Stimulated activated CD8-positive, alpha-beta memory T cell treated with anti-CD3 and anti-CD28 coated beads, Interleukin-15, amount 100 ng/mL, for 1 hour (primary cell): ENCODE results near the gene TP53INP2.
"Not testable (repeated sequence)": the region's sequence is repeated elsewhere in the genome, so short reads cannot be mapped to it uniquely, and the experiment has no call there.

Experiments used
- DNase-seq: peaks from one replicate; pipeline ENCODE4 v3.0.0-alpha.2; 2020; ENCODE audit warnings: low read depth

The TP53INP2 gene

DNA sequence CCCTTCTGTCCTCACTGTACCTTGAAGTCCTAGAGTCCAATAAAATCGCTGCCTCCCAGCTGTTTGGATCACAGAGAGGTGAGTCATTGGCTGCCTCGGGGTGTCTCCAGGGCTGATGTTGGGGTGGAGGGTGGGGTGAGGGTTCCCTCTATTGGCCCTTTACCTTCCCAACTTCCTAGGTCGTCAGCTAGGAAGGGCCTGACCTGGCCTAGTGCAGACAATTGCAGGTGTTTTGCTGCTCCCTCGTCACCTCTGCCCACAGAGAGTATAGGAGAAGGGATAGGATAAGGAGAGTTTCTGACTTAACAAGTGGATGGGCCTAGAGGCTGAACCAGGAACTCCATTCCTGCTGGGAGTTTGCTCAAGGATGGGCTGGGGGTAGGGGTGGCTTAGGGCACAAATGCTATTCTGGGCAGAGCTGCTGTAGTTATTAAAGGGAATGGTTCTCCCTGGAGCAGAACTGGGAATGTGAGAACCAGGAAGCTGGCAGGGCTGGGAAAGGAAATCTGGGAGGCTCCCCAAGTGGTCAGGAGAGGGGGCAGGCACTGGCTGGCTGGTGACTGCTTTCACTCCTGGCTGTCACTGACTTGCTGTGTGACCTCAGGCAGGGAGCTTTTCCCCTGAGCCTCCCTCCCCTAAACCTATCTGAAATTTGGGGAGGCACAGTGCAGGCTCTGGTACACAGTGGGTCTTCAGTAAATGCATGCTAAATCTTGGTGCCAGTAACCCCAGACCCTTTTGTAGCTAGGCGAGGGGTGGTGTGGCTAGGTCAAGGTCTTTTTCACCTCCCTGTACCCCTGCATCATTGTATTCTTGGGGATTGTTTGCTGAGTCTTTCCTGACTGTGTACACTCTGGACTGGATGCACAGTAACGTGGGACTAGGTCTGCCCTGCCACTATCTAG is 1.5 kb downstream of the TP53INP2 start:
- DNase-seq, result no peak

DNA sequence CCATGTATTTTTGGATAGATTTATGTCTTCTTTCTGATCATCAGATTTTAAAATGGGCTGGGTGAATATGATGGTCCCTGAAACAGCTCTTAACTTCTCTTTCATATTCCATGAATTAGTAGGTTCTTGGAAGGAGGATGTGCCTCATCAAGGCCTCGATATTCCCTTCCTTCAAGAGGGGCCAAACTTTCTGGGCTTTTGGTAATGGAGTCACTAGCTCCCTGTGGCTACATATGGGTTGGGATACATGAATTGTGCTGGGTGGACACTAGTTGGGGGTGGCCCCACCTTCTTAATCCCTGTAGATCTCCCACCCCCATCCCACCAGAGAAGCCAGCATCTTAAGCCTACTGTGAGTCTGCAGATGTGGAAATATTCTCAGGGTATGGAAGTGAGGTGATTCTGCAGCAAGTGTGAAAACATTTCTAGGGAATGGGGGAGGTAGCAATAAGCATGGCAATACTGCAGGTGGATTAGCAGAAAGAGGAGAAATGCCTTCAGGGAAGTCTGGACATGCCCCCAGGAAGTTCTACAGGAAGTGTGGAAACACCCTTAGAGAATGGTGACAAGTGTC is 2.2 kb downstream of the TP53INP2 start:
- no peak for DNase-seq

DNA sequence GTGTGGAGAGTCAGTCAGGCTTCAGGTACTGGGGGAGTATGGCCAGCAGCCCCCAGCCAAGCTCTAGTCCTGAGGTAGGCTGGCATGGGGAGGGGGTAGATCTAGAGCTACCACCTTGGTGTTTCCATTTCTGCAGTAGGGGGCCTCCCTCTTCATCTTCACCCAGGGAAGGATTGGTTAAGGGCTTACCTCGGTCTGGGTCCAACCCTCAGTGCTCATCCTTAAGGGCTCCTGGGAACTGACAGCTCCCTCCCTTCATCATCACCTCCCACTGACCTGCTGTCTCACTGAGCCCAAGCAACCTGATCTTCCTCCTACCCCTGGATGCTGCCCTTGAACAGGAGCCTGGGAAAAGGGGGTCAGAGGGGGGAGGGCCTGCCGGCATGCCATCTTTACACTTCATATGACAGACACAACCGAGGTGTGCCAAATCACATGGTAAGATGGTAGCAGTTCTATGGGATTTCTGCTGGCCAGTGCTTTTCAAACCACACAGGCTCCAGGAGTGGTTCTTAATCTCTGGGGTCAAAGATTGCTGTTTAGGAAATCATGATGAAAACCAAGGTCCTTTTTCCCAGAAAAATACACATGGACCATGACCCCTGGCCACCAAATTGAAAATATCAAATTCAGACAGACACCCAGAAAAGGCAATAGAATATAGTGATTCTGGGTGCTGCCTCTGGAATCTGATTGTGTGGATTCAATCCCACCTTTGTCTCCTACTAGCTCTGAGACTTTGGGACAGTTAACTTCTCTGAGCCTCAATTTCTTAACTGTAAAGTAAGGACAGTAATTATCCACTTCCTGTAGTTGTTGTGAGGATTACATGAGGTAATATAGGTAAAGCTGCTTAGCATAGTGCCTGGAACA is 3.0 kb downstream of the TP53INP2 start:
- DNase-seq, result no peak

DNA sequence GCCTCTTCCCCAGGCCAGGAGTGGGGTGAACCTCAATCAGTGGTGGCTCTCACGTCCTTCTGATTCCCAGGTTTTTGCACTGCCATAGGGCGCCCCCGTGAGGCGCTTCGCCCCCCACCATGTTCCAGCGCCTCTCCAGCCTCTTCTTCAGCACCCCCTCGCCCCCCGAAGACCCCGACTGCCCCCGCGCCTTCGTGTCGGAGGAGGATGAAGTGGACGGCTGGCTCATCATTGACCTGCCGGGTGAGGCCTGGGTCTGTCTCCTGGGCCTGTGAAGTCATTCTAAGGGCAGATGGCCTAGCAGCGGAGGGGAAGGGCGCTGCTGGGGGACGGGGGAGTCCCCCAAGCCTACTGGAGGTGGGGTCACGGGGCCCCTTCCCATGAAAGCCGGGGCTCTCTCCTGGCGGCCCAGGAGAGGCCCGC is 4.5 kb downstream of the TP53INP2 start:
- DNase-seq, result no peak

DNA sequence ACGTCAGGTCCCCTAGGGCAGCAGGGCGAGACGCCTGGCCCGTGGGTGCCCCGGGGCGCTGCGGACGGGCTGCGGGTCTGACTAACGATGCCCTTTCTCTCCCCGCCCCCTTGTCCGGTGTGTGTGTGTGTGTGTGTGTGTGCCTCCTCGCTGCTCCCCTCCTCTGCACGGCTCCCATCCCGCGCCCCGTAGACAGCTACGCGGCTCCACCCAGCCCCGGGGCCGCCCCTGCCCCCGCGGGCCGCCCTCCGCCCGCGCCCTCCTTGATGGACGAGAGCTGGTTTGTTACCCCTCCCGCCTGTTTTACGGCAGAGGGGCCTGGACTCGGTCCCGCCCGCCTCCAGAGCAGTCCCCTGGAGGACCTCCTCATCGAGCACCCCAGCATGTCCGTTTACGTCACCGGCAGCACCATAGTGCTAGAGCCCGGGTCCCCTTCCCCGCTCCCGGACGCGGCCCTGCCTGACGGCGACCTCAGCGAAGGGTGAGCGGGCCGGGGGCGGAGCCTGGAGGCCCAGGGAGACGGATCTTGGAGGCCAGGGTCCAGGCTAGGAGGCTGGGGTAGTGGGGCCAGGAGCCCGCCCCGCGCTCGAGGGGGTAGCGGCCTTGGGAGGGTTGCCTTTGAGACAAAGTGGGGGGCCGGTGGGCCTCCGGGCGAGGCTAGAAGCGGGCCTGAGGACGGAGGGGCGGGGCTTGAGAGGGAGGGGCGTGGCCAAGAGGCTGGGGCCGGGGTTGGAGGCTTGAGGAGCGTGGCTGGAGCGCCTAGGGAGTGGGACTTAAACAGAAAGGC is 5.1 kb downstream of the TP53INP2 start:
- peak; percentile 66 for DNase-seq

DNA sequence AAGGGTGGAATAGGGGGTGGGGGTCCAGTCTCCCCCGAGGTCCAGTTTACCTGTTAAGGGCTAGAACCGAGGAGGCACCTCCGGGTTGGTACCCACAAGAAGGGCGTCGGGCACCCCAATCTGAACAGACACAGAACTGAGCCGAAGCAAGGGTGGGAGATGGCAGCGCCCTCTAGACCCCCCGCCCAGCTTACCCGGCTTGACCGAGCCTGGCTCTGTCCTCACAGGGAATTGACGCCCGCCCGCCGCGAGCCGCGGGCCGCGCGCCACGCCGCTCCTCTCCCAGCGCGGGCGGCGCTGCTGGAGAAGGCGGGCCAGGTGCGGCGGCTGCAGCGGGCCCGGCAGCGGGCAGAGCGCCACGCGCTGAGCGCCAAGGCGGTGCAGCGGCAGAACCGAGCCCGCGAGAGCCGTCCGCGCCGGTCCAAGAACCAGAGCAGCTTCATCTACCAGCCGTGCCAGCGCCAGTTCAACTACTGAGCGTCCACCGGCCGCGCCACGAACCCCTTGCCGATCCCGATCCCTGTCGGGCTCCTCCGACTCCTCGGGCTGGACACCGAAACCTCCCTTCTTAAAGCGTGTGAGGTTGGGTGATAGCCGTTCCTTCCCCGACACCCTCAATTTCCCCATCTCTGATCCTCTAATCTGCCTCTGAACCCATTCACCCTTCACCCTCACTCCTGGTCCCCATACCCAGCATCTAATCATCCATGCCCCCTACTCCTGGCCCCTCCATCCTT is 5.9 kb downstream of the TP53INP2 start:
- DNase-seq, result peak; percentile 50

DNA sequence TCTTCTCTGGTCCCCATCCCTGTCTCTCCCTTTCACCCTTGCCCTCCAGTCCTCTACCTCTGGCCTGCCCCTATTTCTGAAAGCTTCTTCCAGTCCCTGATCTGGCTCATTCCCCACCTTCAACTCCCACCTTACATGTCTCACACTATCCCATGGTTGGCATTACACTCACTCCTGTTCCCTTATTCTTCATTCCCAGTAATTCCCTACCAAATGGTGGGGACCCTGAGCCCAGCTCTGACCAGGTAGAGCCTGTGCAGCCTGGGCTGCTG is 6.4 kb downstream of the TP53INP2 start:
- no peak for DNase-seq

DNA sequence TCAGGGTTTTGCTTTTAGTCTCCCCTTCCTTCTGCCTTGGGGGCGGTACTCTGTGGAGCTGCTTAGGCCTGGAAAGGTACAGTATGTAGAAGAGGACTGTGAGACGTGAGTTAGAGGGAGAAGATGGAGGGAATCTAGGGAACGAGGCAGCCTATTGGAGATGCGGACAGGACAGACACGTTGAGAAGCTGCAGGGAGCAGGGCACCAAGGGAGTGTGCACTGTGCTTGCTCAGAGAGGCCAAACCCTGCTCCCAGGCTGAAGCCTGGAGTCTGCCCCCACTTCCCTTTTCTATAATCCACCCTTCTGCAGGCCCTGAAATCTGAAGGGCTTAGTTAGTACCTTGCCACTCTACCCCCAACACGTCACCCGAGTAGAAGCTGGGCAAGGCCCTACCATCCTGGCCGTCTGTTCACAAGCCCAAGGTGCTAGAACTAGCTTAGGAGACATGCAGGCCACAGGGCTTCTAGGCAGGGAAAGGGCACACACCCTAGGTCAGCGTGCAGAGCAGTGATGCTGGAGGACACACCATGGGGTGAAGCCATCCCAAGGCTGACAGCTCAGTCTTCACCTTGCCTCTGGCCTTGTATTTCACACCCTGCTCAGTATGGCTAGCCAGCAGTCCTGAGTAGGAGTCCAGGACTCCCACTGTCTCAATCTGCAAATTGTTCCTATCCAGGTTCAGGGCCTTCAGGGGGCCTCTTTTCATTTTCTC is 6.9 kb downstream of the TP53INP2 start:
- no peak for DNase-seq

DNA sequence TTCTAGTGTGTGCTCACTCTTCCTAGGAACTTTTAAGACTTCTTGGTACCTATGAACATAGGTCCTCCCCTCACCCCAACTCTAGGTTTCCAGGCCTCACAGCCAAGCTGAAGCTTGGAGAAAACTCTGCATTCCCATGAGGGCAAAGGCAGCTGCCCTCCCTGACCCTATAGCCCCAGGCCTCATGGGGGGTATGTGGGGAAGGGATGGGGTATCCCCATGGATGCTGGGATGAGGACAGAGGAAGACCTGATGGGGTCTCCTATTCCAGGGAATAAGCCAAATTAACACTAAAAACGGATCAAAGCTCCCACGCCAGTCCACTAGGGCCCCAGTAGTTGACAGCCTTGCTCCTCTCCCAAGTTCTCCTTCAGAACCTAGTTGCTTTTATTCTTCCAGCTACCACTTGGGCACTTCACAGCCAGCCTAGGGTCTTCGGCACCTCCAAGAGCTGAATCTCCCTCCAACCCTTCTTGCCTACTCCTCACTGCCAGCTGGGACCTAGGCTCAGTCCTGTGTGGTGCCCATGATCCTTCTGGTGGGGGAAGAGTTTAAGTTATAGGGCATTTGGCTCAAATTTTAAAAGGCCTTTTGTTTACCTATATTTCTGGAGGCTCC is 7.8 kb downstream of the TP53INP2 start:
- no peak for DNase-seq

DNA sequence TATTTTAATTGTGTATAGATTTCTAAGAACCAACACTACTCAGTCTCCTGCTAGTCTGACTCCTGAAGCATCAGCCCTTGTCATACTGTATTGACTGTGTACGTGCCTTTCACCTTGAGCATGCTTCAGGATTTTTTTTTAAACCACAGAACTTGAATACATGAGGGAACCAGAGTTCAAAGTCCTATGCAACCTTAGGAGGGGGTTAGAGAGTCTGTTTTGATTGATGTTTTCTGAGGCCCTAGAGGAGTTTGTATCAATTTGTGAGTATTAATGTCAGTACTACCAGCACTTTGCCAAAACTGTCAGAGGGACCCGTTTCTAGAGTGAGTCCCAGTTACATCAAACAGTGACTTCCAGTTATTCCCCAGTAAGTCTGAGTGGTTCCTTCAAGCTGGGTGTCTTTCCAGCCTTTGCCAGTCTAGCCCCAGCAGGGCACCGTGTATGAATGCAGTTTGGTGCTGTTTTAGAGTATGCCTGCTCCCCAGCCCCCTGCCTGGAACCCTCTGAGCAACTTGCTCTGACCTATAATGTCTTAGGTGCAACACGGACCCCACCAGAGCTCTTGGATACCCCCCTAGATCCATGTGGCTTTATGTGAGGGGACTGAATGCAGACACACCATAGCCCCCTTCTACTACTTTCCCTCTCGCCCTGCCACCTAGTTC is 8.5 kb downstream of the TP53INP2 start:
- no peak for DNase-seq

DNA sequence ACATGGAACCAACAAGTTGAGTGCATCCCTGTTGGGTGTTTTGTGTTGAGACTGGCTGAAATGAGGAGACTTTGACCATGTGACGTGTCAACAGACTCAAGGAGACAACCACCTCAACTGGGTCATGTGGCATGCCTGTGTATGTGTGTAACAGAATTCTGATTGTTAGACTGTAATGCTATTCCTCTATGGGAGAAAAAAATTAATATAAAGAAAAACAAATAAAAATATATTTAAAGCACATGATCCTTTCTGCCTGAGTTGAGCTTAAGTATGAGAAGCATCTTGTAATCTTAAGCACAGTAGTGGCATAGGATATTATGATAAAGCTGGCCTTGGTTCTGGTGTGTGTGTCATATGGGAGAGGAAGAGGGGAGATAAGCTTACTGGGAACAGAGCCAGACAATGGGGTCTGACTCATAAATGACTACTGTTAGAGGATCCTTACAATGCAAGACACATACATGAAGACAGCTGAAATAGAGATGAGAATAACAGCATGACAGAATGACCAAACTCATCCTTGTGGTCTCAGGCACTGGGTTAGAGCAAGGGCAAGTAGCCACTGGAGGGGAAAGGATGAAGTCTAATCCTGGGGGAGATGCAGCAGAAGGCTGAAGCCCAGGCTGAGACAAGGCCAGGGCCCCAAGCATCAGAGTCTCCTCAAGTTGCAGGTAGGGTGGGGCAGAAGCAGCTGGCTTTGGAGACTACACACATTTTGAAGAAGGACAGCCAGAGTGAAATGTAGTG is 9.2 kb downstream of the TP53INP2 start:
- no peak for DNase-seq

DNA sequence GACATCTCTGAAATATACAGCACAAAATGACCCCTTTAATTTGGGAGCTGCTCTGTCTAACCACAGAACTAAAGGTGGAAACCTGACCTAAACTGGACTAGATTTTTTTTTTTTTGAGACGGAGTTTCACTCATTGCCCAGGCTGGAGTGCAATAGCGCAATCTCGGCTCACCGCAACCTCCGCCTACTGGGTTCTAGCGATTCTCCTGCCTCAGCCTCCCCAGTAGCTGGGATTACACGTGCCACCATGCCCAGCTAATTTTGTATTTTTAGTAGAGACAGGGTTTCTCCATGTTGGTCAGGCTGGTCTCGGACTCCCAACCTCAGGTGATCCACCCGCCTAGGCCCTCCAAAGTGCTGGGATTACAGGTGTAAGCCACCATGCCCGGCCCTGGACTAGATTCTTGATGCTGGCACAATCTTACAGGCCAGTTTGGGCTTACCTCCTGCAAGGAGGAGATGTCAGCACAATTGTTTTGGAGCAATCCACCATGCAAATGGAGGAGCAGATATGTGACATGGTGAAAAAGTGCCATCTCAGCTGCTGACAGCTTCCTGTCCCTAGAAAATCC is 9.9 kb downstream of the TP53INP2 start:
- DNase-seq, result not testable (repeated sequence)

DNA sequence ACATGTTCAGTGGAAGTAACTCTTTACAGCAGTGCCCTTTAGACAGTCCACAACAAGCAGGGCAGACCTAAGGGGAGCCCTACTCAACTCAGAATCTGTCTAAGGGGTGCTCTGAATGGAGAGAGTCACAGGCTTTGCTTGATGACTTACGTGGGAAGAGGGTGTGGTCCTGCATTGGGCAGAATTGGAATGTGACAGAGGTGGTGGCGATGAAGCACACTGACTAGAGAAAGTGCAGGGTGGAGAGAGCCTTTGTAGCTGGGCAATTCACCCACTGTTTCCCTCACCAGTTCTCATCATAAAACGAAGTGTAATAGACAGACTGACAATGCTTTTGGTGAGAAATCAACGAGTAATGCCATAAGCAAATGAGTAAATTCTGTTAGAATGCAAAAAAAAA is 11.2 kb downstream of the TP53INP2 start:
- DNase-seq, result no peak

DNA sequence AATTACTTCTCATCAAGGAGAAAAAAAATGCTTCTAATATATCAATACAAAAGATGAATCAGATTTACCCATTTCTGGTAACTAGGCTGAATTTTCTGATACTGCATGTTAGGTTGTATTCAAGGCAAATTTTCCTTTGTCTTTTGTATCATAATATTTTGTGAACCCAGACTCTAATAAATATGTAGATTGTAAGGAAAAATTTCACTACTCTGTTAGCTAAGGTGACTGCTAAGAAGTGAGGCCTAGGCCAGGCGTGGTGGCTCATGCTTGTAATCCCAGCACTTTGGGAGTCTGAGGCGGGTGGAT is 12.7 kb downstream of the TP53INP2 start:
- no peak for DNase-seq

DNA sequence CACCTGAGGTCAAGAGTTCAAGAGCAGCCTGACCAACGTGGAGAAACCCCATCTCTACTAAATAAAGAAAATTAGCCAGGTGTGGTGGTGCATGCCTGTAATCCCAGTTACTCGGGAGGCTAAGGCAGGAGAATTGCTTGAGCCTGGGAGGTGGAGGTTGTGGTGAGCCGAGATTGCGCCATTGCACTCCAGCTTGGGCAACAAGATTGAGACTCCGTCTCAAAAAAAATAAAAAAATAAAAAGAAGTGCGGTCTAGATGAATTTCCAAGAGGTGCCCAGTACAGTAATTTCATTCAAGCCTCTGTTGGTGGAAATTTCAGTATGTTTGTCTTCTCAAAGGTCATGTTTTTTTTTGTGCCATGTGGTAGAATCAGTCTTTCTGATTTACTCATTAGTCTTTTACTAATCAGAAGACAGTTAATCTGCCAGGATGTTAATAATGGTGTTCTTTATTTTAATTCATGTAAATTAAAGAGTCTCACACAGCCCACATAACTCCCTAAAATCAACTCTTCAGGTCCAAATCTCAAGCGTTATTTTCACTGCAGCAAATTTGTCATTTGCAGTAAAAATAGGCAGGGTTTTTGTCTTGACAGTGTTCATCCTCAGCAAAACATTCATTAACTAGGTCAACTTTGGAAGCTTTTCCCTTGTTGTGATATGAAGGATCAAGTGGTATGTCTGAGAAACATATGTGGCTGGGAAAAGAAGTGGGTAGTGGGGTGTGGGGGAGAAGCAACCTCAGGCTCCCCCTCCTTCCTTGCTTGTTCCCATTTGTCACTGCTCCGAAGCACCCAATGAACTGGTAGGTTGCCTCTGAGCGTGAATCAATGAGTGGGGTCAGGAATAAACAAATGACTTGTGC is 13.3 kb downstream of the TP53INP2 start:
- DNase-seq, result no peak

DNA sequence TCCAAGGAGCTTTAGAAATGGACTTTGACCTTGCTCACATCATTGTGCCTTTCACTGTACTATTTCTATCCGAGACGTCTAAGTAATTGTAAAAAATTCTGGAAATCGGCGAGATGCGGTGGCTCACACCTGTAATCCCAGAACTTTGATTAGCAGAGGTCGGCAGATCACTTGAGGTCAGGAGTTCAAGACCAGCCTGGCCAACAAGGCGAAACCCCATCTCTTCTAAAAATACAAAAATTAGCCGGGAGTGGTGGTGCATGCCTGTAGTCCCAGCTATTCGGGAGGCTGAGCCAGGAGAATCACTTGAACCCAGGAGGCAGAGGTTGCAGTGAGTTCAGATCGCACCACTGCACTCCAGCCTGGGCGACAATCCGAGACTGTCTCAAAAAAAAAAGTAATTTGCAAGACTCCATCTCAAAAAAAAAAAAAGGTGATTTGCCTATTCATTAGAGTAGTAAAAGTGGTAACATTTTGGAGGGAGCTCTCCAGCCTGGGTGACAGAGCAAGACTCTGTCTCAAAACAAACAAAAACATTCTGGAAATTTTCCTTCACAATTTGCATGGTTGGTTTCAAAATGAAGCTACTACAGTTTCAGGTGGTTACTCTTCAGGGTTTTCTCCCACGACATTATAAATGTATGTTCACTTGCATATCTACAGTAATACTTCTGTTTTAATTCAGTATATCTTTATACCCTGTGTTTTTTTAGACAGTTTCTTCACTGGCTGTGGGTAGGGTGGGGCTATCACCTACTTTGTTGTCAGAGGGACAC is 15.3 kb downstream of the TP53INP2 start:
- DNase-seq, result not testable (repeated sequence)

DNA sequence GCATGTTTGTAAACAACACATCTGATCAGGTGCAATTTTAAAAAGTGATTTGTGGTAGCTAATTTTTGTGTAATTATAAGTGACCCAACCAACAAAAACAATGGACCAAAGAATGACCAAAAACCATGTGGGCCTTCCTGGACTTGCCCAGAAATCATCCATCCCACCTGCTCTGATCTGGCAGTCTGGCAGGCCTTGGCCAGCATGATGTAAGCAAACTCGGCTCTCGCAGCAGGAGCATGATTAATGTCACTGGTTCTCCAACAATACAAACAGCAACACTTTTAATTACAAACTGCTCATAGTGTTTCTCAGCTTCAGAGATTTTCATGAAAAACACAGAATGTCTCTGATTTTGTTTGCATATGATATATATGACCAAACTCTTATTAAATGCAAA is 16.1 kb downstream of the TP53INP2 start:
- no peak for DNase-seq
